AG04449 (cell line): ENCODE measurements around the gene SLC27A3.

Source experiments
- CTCF ChIA-PET: fragments of 350-600 bp; formaldehyde crosslinking; extraction: SDS; loops from one replicate; lab custom pipeline; 2021; ENCODE audit warnings: antibody characterized with exemption; lab: Yijun Ruan, JAX
- POLR2A ChIA-PET: fragments of 400-600, 350-600 bp; formaldehyde crosslinking; extraction: SDS; loops from one replicate; lab custom pipeline; 2020; ENCODE audit warnings: antibody characterized with exemption, inconsistent platforms; lab: Yijun Ruan, JAX
- DNase-seq: peaks from one replicate; pipeline ENCODE4 v3.0.0-alpha.2; 2010; ENCODE audit warnings: low read depth, low spot score
- H3K4me3 ChIP-seq: 2 replicates; pipeline ENCODE4 v1.5.1; 2011; ENCODE audit warnings: low read depth, mild to moderate bottlenecking, control low read depth, low read length
- CTCF ChIP-seq: IDR thresholded peaks from one replicate; pipeline ENCODE4 v1.5.1; 2011; ENCODE audit warnings: mild to moderate bottlenecking, moderate library complexity, low read length, control low read depth, inconsistent platforms; ENCODE audit not compliant: insufficient read depth; ENCODE audit errors: missing control alignments

The SLC27A3 gene

GRCh38 chr1:153804112-153804511, 28.9 kb downstream of the SLC27A3 start:
- DNase-seq = no peak
- no peak overlapping the region for H3K4me3 ChIP-seq
- ChIA-PET POLR2A (no interaction called here), CTCF (interaction anchor here (1.2 to 2.3 kb wide), 3 partner anchors 10 to 182 kb away, joined by 3 to 9 read pairs (median 8); partner anchors contain the start of genes DENND4B and RAB13)
- TF ChIP-seq CTCF = no peak

DNA sequence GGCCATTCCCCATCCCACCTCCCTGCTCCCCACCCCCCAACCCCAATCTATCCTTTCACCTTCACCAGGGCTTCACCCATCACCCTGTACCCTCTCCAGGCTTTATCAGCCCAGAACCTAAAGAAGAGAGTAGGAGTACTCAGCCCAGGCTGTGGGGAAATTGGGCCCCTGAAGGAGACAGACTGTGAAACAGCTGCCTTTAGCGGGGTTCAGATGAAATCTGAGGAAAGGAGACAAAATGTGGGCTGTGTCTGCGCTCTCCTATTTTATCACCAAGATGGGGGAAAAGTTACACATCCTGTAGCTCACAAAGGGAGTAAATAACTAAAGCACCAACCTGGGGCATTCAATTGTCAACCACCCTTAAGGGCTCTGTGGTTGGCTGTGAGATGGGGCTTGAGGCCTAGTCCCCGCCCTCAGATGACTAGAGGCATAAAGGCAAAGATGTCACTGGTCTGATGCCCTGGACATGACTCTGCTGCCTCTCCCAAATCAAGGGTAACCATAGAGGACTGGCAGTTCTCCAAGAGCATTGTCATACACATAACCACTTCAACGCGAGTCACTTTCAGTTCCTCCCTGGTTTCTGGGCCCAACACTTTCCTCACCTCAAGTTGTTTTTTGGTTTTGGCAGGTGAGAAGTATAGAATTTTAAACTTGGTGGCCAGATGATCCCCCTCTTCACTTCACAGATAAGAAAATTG, 30.0 kb downstream of the SLC27A3 start:
- TF ChIP-seq CTCF = no peak
- ChIA-PET CTCF (interaction anchor here (0.9 to 3.4 kb wide), 5 partner anchors 9 to 181 kb away, joined by 3 to 14 read pairs (median 8); partner anchors contain the start of genes DENND4B and RAB13), POLR2A (no interaction called here)
- no peak overlapping the region for H3K4me3 ChIP-seq
- DNase-seq = no peak

DNA sequence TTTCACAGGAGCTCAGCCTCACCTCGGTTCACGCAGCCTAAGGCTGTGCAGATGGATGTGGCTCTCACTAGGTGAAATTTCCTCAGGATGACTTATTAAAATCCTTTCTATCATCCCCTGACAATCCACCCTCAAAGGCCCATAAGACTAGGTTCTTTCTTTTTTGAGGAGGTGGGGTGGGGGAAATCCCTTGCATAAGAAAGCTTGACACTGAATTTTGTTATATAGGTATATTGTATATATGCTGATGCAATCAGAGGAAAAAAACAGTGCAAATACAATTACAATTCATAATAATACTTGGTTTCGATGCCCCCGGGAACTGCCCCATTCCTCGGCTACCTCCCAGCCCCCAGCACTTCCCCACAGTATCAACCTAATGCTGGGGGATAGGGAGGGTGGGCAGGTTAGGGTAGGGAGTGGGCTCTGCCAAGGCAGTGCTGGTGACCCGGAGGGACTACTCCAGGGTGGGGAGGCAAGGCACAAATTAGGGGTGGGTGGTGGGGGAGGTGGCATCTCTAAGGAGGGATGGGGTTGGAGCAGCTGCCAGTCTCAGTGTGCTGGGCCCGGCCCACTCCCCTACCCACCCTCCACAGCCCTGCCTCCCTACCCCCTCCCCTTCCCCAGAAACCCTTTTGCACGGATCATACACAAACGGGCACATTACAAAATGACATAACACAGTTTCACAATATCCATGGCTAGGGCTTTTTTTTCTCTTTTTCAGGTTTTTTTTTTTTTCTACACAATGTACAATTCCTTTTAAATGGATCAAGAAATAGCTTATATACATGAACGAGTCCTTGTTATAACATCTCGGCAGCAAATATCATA, 30.9 kb downstream of the SLC27A3 start:
- H3K4me3 ChIP-seq = no peak overlapping the region
- ChIA-PET CTCF (interaction anchor here (0.6 to 3.4 kb wide), 7 partner anchors 8 to 181 kb away, joined by 3 to 15 read pairs (median 3); partner anchors contain the start of gene RAB13), POLR2A (interaction anchor here (0.6 kb wide), 1 partner anchor 42 kb away, joined by 3 read pairs; no protein-coding TSS in a partner anchor)
- TF ChIP-seq CTCF = no peak
- no peak for DNase-seq

DNA sequence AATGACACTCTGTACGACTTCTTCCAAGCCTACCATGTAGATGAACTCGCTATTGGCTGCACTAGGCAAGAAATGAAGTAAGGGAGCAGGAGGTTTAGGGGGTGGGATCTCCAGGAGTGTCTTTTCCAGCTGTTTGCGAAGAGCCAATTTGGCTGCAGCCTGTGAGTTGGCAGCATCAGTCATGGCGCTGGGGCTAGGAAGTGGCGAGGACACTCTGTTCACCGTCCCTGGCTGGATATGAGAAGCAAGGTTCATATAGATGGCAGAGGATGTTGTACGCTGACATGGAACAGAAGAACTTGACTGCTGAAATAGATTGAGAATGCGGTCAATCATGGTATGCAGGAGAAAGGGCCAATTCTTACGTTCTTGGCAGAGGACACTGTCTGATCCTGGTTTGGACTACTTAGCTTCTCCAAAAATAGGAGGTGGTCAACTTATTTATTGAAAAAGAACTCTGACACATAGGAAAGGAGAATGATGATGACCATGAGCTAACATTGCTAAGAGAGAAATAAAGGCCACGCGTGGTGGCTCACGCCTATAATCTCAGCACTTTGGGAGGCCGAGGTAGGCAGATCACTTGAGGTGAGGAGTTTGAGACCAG, 41.2 kb downstream of the SLC27A3 start:
- CTCF ChIA-PET = interaction anchor here (0.9 to 2.5 kb wide), 5 partner anchors 11 to 170 kb away, joined by 3 to 25 read pairs (median 6); partner anchors contain the start of genes DENND4B and RAB13
- H3K4me3 ChIP-seq = no peak overlapping the region
- no peak for DNase-seq
- TF ChIP-seq CTCF = no peak
- POLR2A ChIA-PET = interaction anchor here (0.7 kb wide), 1 partner anchor 174 kb away, joined by 3 read pairs; the partner anchor contains the start of gene RPS27

GRCh38 chr1:153818876-153819275, 43.7 kb downstream of the SLC27A3 start:
- ChIA-PET CTCF (interaction anchor here (0.8 to 2.7 kb wide), 4 partner anchors 14 to 168 kb away, joined by 3 to 8 read pairs (median 4); partner anchors contain the start of genes CREB3L4, DENND4B and RAB13), POLR2A (no interaction called here)
- DNase-seq = no peak
- H3K4me3 ChIP-seq = no peak overlapping the region
- TF ChIP-seq CTCF = no peak
